Colonic mucosa (tissue), 4 donors: Measurements from ENCODE around the gene ERN1. TPM values are rescaled to one million over a fixed set of nuclear protein-coding genes. Genes with fewer than 3 reads are reported as not detected.

ENCODE experiments used
- DNase-seq: peaks from one replicate; pipeline ENCODE4 v3.0.0-alpha.2; 2020
- H3K27ac ChIP-seq: fragments of 200-600 bp; one replicate; pipeline ENCODE4 v1.8.0; 2021
- H3K27me3 ChIP-seq: fragments of 200-600 bp; one replicate; pipeline ENCODE4 v1.8.0; 2021
- H3K36me3 ChIP-seq: fragments of 200-600 bp; one replicate; pipeline ENCODE4 v1.8.0; 2021
- H3K4me1 ChIP-seq: fragments of 200-600 bp; one replicate; pipeline ENCODE4 v1.8.0; 2021; ENCODE audit warnings: mild to moderate bottlenecking
- H3K4me3 ChIP-seq: fragments of 200-600 bp; one replicate; pipeline ENCODE4 v1.8.0; 2021
- H3K9ac ChIP-seq, 2 donors: one replicate each; pipeline ENCODE4 v1.7.0; 2013; ENCODE audit warnings: control low read depth in 2 of 2, low read depth in 2 of 2, low read length in 2 of 2
- H3K9me3 ChIP-seq: fragments of 200-600 bp; one replicate; pipeline ENCODE4 v1.8.0; 2021
- intact Hi-C: fragments of 100-400 bp; cut with DNase I; formaldehyde crosslinking; loops from one replicate; pipeline ENCODE4 v1.14.1; 2022
- total RNA-seq, 2 donors: library from RNA; stranded (reverse); fragmentation: NEBNext Ultra II Directional in 1 of 2; extraction: Animal tissue kit (Norgen Biotek cat#: 25700) in 1 of 2; gene quantifications; one replicate each; pipeline ENCODE4 v1.2.1, GENCODE V29; 2021
- TF ChIP-seq, protein P1 (sequence below): fragments of 200-600 bp; IDR thresholded peaks from one replicate; pipeline ENCODE4 v1.8.0; 2022; ENCODE audit warnings: antibody characterized with exemption, mild to moderate bottlenecking
- donor health status: healthy.
- donor health status: DM: no; HTN: no; CAD: no.
- donor health status: DM: no; HTN: no; CAD: no.

ERN1 gene
- total RNA-seq, 2 donors from 2014 or later, result 19.2 to 19.6 TPM

DNA sequence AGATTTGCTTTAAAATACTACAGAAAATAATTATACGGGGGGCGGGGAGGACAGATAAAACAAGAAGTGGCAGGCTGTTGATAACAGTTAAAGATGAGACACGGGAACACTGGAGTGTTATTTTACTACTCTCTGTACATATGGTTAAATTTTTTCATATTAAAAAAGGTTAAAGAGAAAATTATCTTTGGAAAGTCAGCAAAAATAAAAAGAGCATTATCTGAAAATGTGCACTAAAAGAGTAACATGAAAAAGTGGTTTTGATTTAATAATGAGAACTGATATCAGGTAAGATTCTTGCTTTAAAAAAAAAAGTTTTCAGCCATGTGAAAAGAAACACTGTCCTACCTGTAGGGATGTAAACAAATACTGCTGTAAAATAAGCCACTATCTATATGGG lies 46.9 kb downstream of the ERN1 start:
- no peak for DNase-seq
- H3K9ac ChIP-seq, result peak overlapping the region in 1 of 2 donors; percentile 32
- H3K36me3 ChIP-seq, result peaks cover 6% of the 10 kb centered on the region
- intact Hi-C loops, result no loop called here
- H3K9me3 ChIP-seq, result no peaks in the 10 kb centered on the region
- peak overlapping the region; percentile 58 for H3K27ac ChIP-seq
- no peaks in the 10 kb centered on the region for H3K27me3 ChIP-seq
- TF ChIP-seq, protein P1, sequence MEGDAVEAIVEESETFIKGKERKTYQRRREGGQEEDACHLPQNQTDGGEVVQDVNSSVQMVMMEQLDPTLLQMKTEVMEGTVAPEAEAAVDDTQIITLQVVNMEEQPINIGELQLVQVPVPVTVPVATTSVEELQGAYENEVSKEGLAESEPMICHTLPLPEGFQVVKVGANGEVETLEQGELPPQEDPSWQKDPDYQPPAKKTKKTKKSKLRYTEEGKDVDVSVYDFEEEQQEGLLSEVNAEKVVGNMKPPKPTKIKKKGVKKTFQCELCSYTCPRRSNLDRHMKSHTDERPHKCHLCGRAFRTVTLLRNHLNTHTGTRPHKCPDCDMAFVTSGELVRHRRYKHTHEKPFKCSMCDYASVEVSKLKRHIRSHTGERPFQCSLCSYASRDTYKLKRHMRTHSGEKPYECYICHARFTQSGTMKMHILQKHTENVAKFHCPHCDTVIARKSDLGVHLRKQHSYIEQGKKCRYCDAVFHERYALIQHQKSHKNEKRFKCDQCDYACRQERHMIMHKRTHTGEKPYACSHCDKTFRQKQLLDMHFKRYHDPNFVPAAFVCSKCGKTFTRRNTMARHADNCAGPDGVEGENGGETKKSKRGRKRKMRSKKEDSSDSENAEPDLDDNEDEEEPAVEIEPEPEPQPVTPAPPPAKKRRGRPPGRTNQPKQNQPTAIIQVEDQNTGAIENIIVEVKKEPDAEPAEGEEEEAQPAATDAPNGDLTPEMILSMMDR, result no peak
- no peak overlapping the region for H3K4me3 ChIP-seq
- peaks cover 14% of the 10 kb centered on the region for H3K4me1 ChIP-seq

- peak overlapping the region; percentile 58 for H3K27ac ChIP-seq
- no peaks in the 10 kb centered on the region for H3K27me3 ChIP-seq
- TF ChIP-seq, protein P1, result no peak
- H3K4me1 ChIP-seq, result peaks cover 14% of the 10 kb centered on the region
- no peaks in the 10 kb centered on the region for H3K9me3 ChIP-seq
- H3K9ac ChIP-seq, result peak overlapping the region in 1 of 2 donors; percentile 32
- no peak overlapping the region for H3K4me3 ChIP-seq
- peaks cover 6% of the 10 kb centered on the region for H3K36me3 ChIP-seq
- intact Hi-C loops, result no loop called here
- DNase-seq, result peak; percentile 33
Observed at GRCh38 chr17:64081802-64082799, 47.8 kb downstream of the ERN1 start.

DNA sequence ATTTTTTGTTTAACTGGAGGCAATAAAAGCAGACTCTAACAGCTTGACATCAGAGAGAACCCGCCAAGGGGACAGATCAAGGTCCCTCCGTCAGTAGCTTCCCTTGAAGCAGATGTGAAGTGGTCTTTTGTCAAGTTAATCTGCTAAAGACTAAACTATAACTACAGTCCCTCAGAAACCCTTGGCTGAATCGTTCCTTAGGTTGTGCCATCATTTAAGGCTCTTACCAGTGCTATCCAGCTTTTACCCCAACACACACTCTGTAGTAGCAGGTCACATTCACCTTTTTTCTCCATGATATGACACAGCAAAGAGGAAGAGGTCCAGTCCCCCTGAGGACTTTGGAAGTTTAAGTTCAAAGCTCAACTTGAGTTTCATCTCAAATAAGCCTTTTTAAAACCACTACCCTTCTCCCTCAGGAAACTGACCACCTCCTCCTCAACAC lies 49.7 kb downstream of the ERN1 start:
- Histone ChIP-seq H3K27me3 (no peaks in the 10 kb centered on the region), H3K9me3 (no peaks in the 10 kb centered on the region), H3K36me3 (peaks cover 6% of the 10 kb centered on the region), H3K27ac (no peak overlapping the region), H3K4me3 (no peak overlapping the region), H3K4me1 (peaks cover 14% of the 10 kb centered on the region), H3K9ac (no peak overlapping the region)
- intact Hi-C loops, result no loop called here
- TF ChIP-seq, protein P1, result no peak
- DNase-seq, result no peak

DNA sequence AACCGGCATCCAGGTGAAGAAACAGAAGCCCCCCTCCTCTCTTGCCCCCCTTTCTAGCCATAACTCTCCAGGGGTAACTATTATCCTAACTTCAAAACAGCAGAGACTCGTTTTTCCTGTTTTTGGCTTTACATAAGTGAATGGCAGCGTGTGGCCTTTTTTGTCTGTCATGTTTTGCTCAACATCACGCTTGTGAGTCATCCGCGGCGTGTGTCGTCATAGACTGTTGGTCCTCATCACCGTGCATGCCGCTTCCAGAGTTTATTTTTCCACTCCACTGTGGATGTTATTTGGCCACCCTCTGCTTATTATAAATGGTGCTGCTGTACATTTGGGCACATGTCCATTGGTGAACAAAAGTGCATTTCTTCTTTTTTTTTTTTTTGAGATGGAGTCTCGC lies 52.6 kb downstream of the ERN1 start:
- H3K36me3 ChIP-seq, result peaks cover 6% of the 10 kb centered on the region
- H3K4me1 ChIP-seq, result no peaks in the 10 kb centered on the region
- H3K9ac ChIP-seq, result no peak overlapping the region
- H3K9me3 ChIP-seq, result no peaks in the 10 kb centered on the region
- no peak overlapping the region for H3K27ac ChIP-seq
- no peak for DNase-seq
- H3K4me3 ChIP-seq, result no peak overlapping the region
- no peaks in the 10 kb centered on the region for H3K27me3 ChIP-seq
- intact Hi-C loops, result no loop called here
- TF ChIP-seq, protein P1, result no peak

GRCh38 chr17:64075913-64076312 lies 54.0 kb downstream of the ERN1 start:
- Histone ChIP-seq H3K4me1 (no peaks in the 10 kb centered on the region), H3K36me3 (peaks cover 6% of the 10 kb centered on the region), H3K27ac (peak overlapping the region; percentile 34), H3K27me3 (no peaks in the 10 kb centered on the region), H3K4me3 (no peak overlapping the region), H3K9me3 (no peaks in the 10 kb centered on the region), H3K9ac (no peak overlapping the region)
- no peak for DNase-seq
- intact Hi-C loops, result no loop called here
- TF ChIP-seq, protein P1, result no peak
